Umbilical cord (tissue), 2 donors: ENCODE measurements around the gene POM121L2. TPM values are rescaled to one million over a fixed set of nuclear protein-coding genes. Genes with fewer than 3 reads are reported as not detected.

ENCODE experiments used
- DNase-seq: peaks from one replicate; pipeline ENCODE4 v3.0.0-alpha.2; 2015; ENCODE audit warnings: low spot score
- total RNA-seq: library from RNA; depleted of rRNA; stranded (reverse); fragments of >200 nt; gene quantifications from one replicate; pipeline ENCODE4 v1.2.3, GENCODE V29; 2014; ENCODE audit warnings: low replicate concordance; ENCODE audit not compliant: insufficient read depth

Gene POM121L2
- total RNA-seq, 1 donor from 2014 or later: not detected

DNA sequence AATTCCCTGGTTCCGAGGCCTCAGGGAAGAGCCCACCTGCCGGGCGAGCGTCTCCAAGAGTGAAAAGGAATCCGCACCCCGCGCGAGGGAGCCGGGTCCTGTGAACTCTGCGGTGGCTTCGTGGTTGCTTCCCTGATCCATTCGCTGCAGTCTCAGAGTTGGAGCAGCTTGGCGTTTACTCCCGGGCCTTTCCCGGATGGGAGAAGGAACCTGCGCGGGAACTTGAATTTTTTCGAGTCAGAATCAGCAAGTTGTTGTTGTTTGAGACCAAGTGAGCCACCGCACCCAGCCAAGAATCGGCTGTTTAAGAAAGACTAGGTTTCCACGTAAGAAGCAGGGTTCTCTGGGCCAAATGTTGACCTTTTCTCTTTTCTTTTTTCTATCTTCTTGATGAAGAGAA, 51.7 kb downstream of the POM121L2 start:
- no peak for DNase-seq

Other genes with a start within 250 kb of the POM121L2 start
- gene PRSS16, start 64.6 kb downstream of the POM121L2 start, total RNA-seq: not detected
- gene ZNF391, start 76.5 kb upstream of the POM121L2 start, total RNA-seq: 1.7 TPM
- 24.6 TPM for gene ZNF184, start 160.8 kb upstream of the POM121L2 start, total RNA-seq